ENCODE results near the gene KRTAP10-2.

KRTAP10-2 gene

GRCh38 chr21:44509539-44509938 is 41.8 kb downstream of the KRTAP10-2 start:
- TF ChIP-seq NFIC (IDR thresholded peaks at IDR 0.05) (0 out of 2 replicates have a peak, but pooled peaks have one; percentile 19), EP300 (IDR thresholded peaks at IDR 0.05; ENCODE audit: borderline replicate concordance) (no peak)

GRCh38 chr21:44508711-44509445 is 42.4 kb downstream of the KRTAP10-2 start:
- TF ChIP-seq MAX (IDR thresholded peaks at IDR 0.05) (no peak), YY1 (IDR thresholded peaks at IDR 0.05; ENCODE audit: low read depth) (no peak), TCF12 (IDR thresholded peaks at IDR 0.05; ENCODE audit: low read depth) (no peak), CREB1 (IDR thresholded peaks at IDR 0.05; ENCODE audit: low read depth) (no peak), CEBPB (IDR thresholded peaks at IDR 0.05) (no peak), RAD21 (IDR thresholded peaks at IDR 0.05; ENCODE audit: low read depth) (no peak)

GRCh38 chr21:44508426-44508710 is 42.9 kb downstream of the KRTAP10-2 start:
- TF ChIP-seq FOXM1 (IDR thresholded peaks at IDR 0.05; ENCODE audit: borderline replicate concordance, low read depth) (no peak), USF1 (IDR thresholded peaks at IDR 0.05) (no peak), TEAD4 (IDR thresholded peaks at IDR 0.05) (no peak), ZBTB7A (IDR thresholded peaks at IDR 0.05; ENCODE audit: low read depth) (no peak), EGR1 (IDR thresholded peaks at IDR 0.05) (no peak), EP300 (IDR thresholded peaks at IDR 0.05; ENCODE audit: borderline replicate concordance) (no peak), TCF12 (IDR thresholded peaks at IDR 0.05; ENCODE audit: low read depth) (no peak), TAF1 (IDR thresholded peaks at IDR 0.05; ENCODE audit: low read depth) (no peak), CREB1 (IDR thresholded peaks at IDR 0.05; ENCODE audit: low read depth) (no peak), CEBPB (IDR thresholded peaks at IDR 0.05) (no peak), MAX (IDR thresholded peaks at IDR 0.05) (no peak), YY1 (IDR thresholded peaks at IDR 0.05; ENCODE audit: low read depth) (no peak), RAD21 (IDR thresholded peaks at IDR 0.05; ENCODE audit: low read depth) (no peak)

- no peak for TF ChIP-seq ZBTB7A (IDR thresholded peaks at IDR 0.05; ENCODE audit: low read depth)
- TF ChIP-seq REST (IDR thresholded peaks at IDR 0.05; ENCODE audit: low read depth): no peak
- TF ChIP-seq FOXM1 (IDR thresholded peaks at IDR 0.05; ENCODE audit: borderline replicate concordance, low read depth): no peak
- TF ChIP-seq TEAD4 (IDR thresholded peaks at IDR 0.05): no peak
- no peak for TF ChIP-seq NFIC (IDR thresholded peaks at IDR 0.05)
- no peak for TF ChIP-seq TAF1 (IDR thresholded peaks at IDR 0.05; ENCODE audit: low read depth)
- TF ChIP-seq YY1 (IDR thresholded peaks at IDR 0.05; ENCODE audit: low read depth): no peak
- no peak for TF ChIP-seq EP300 (IDR thresholded peaks at IDR 0.05; ENCODE audit: borderline replicate concordance)
Observed at GRCh38 chr21:44507673-44508425, 43.5 kb downstream of the KRTAP10-2 start.

GRCh38 chr21:44506279-44507255 is 44.7 kb downstream of the KRTAP10-2 start:
- TF ChIP-seq NFIC (IDR thresholded peaks at IDR 0.05) (no peak), EP300 (IDR thresholded peaks at IDR 0.05; ENCODE audit: borderline replicate concordance) (no peak), TCF12 (IDR thresholded peaks at IDR 0.05; ENCODE audit: low read depth) (no peak)

- no peak for TF ChIP-seq EGR1 (IDR thresholded peaks at IDR 0.05)
- TF ChIP-seq FOXM1 (IDR thresholded peaks at IDR 0.05; ENCODE audit: borderline replicate concordance, low read depth): no peak
- TF ChIP-seq MAX (IDR thresholded peaks at IDR 0.05): no peak
- TF ChIP-seq EP300 (IDR thresholded peaks at IDR 0.05; ENCODE audit: borderline replicate concordance): no peak
- no peak for TF ChIP-seq RAD21 (IDR thresholded peaks at IDR 0.05; ENCODE audit: low read depth)
- no peak for TF ChIP-seq TEAD4 (IDR thresholded peaks at IDR 0.05)
- no peak for TF ChIP-seq NFIC (IDR thresholded peaks at IDR 0.05)
- TF ChIP-seq CREB1 (IDR thresholded peaks at IDR 0.05; ENCODE audit: low read depth): no peak
- TF ChIP-seq TAF1 (IDR thresholded peaks at IDR 0.05; ENCODE audit: low read depth): no peak
- no peak for TF ChIP-seq CEBPB (IDR thresholded peaks at IDR 0.05)
- no peak for TF ChIP-seq YY1 (IDR thresholded peaks at IDR 0.05; ENCODE audit: low read depth)
- no peak for TF ChIP-seq TCF12 (IDR thresholded peaks at IDR 0.05; ENCODE audit: low read depth)
- TF ChIP-seq USF1 (IDR thresholded peaks at IDR 0.05): no peak
- TF ChIP-seq ZBTB7A (IDR thresholded peaks at IDR 0.05; ENCODE audit: low read depth): no peak
- TF ChIP-seq REST (IDR thresholded peaks at IDR 0.05; ENCODE audit: low read depth): no peak
Observed at GRCh38 chr21:44505673-44506278, 45.5 kb downstream of the KRTAP10-2 start.

All from Ishikawa (cell line).